ENCODE measurements around the gene DNMT1.

GRCh38 chr19:10084803-10085202, 110.0 kb downstream of the DNMT1 start:
- no peak for TF ChIP-seq CTCF (IDR thresholded peaks at IDR 0.05)
- no peak for TF ChIP-seq ZFX (IDR thresholded peaks at IDR 0.05; ENCODE audit: borderline replicate concordance)
